GM18526 (cell line): ENCODE measurements around the gene ZCCHC7.

Experiments
- POLR2A ChIP-seq: IDR thresholded peaks from 3 replicates; pipeline ENCODE4 v1.6.1; 2011; ENCODE audit not compliant: insufficient read length; ENCODE audit errors: extremely low read depth

ZCCHC7 gene

DNA sequence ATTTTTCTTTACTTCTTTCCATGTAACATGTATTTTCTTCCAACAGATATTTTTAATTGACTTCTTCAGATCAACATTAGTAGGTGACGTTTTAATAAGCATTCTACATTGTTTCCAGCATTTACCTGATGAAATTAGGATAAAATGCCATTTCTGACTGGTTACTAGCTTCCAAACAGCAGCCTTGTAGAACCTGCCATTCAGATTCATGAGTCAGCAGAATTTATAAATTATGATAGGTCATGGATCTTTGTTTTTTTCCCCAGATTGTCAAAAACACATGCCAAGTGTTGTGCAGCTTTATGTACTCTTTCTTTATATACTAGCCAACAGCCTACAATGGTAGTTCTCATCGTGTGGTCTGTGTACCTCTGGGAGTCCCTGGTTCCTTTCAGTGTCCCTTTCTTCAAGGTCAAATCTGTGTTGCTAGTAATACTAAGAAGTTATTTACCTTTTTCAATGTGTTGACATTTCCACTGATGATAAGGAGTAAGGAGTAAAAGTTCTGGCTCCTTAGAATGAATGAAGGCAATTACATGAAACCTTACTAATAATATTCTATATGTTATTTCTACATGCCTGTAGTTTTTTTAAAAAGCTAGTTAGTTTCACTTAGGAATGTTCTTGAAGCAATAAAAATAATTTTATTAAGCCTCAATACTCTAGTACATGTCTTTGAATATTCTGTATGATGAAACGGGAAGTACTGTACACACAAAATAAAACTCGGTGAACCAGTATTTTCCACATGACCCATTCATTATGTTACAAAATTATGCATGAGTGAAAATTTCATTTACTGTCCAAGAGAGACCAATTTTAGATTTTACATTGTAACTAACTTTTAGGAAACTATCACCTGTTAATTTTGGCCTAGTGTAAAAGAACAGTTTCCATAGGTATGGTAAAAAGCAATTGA is 135.8 kb downstream of the ZCCHC7 start:
- TF ChIP-seq POLR2A, result no peak

- TF ChIP-seq POLR2A, result no peak
These were observed 139.6 kb downstream of the ZCCHC7 start for GRCh38 chr9:37259951-37260350.

GRCh38 chr9:37262410-37262809 is 142.0 kb downstream of the ZCCHC7 start:
- TF ChIP-seq POLR2A, result no peak

GRCh38 chr9:37264539-37264938 is 144.2 kb downstream of the ZCCHC7 start:
- no peak for TF ChIP-seq POLR2A

DNA sequence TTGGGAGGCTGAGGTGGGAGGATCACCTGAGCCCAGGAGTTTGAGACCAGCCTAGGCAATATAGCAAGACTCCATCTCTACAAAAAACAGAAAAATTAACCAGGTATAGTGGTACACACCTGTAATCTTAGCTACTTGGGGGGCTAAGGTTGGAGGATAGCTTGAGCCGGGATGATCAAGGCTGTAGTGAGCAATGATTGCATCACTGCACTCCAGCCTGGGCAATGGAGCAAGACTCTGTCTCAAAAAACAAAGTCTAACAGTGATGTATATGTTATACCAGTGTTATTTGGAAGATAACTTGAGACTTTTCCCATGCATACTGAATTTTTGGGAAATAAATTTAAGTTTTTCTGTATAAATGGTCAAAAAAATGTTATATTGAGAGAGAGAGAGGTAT is 146.3 kb downstream of the ZCCHC7 start:
- no peak for TF ChIP-seq POLR2A

DNA sequence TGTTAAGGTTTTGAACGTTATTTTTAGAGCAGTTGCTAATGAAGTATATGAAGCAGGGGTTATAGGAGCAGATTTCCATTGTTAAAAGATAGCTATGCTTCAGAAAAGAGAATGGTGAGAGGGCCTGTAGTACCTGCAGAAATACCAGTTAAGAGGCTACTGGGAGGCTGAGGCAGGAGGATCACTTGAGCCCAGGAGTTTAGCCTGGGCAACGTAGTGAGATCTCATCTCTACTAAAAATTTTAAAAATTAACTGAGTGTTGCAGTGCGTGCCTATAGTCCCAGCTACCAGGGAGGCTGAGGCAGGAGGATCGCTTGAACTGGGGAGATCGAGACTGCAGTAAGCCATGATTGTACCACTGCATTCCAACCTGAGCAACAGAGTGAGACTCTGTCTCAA is 148.8 kb downstream of the ZCCHC7 start:
- TF ChIP-seq POLR2A, result no peak

- TF ChIP-seq POLR2A, result no peak
These were observed 151.3 kb downstream of the ZCCHC7 start for GRCh38 chr9:37271679-37272078.

GRCh38 chr9:37273595-37273994 is 153.2 kb downstream of the ZCCHC7 start:
- TF ChIP-seq POLR2A, result no peak

DNA sequence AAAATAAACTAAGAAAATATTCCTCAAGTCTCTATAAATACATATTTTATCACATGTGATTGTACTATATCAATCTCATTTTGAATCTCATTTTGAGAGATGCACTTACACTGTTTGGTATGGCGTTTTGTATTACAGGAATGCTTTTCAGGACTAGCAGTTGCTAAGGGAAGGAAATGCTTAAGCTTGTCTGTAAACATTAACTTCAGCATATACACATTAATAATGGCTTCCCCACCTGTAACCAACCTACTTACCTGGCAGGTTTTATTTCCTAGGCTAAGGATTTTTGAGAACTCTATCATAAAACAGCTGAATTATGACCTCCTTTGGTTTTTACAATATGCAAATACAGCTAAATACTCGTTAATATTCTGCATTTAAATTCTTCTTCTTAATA is 161.2 kb downstream of the ZCCHC7 start:
- no peak for TF ChIP-seq POLR2A

DNA sequence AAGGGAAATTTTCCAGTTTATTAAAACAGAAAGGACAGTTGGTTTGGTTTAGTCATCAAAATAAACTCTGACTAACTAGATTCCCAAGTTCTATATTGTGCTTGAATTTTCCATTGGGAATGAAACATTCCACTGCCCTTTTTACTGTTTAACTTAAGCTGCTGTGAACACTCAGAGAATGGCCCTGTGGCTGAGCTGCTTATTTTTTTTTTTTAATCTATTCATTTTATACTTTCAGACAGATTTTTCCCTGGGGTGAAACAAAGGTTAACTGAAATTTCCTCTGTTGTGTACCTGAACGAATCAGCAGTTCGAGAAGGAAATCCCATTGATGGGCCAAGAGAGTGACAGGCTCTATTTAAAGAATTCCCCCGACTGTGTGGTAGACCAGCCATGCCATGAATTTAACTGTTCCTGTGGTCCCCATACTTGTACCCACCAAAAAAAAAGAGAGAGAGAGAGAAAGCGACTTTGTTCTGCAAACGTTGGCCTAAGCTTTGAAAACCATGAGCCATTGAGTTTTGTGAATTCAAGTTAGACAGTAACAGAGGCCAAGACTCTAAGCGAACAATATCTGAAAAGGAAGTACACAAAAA is 163.5 kb downstream of the ZCCHC7 start:
- no peak for TF ChIP-seq POLR2A

DNA sequence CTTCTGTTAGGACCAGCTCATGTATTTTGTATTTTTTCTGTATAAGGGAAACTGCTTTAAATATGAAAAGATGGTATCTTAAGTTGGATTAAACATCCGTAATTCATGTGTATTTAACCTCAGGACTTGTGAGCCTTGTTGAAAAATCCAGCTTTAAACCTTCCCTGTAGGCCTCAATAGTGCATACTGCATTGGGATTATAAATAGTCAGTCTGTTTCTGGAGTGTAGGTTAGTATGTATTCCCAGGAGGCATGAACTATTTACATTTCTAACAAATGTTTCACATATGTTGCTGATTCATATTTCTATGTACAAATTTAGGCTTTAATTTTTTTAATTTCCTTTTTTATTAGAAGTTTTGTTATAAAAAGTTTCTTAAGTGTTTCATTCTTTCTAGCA is 164.3 kb downstream of the ZCCHC7 start:
- no peak for TF ChIP-seq POLR2A

DNA sequence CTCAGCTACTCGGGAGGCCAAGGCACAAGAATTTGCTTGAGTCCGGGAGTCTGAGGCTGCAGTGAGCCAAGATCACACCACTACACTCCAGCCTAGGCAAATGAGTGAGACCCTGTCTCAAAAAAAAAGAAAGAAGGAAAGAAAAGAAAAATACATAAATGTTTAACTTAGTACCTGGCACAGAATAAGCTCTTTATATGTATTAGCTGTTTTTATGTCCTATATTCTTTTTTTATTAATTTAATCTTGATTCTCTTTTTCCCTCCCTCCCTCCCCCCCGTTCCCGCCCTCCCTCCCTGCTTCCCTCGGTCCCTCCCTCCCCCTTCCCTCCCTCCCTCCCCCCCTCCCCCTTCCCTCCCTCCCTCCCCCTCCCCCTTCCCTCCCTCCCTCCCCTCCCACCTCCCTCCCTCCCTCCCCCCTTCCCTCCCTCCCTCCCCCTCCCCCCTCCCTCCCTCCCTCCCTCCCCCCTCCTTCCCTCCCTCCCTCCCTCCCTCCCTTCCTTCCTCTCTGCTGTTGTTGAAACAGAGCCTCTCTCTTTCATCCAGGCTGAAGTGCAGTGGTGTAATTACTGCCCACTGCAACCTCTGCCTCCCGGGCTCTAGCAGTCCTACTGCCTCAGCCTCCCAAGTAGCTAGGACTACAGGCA is 166.3 kb downstream of the ZCCHC7 start:
- TF ChIP-seq POLR2A, result no peak

DNA sequence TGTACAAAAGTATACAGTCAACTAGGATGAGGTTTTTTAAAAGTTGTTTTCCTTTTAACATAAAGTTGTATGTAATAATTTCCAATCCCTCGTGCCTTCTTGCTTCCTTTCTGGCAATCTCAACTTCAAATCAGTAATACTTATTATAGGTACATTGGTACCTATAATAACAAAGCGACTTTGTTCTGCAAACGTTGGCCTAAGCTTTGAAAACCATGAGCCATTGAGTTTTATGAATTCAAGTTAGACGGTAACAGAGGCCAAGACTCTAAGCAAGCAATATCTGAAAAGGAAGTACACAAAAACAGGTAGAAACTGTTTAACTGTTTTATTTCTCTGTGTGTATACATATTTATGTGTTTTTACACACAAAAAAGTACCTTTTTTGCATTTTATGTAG is 166.9 kb downstream of the ZCCHC7 start:
- no peak for TF ChIP-seq POLR2A

GRCh38 chr9:37289631-37290030 is 169.3 kb downstream of the ZCCHC7 start:
- no peak for TF ChIP-seq POLR2A

GRCh38 chr9:37290366-37290939 is 170.1 kb downstream of the ZCCHC7 start:
- no peak for TF ChIP-seq POLR2A

DNA sequence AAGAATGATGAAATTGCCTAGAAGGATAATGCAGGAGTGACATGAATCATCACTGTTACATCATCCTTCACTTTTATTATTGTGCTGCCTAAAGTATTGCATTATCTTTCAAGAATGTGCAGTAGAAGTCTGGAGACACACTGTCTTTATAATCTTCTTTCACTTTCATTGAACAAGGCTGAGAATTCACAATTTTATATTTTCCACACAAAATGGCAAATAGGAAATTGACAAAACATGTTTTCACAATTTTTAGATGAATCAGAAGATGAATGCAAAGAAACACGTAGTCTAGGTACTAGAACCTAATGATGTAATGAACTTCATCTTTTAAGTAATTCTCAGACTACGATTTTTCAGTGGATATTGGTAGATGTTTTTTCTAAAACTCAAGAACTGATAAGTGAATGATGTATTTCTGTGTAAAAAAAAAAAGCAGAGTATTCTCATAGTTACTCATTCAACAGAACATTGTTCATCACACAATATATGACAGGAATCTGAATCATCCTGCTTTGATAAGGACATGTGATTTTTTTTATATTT is 170.6 kb downstream of the ZCCHC7 start:
- no peak for TF ChIP-seq POLR2A

DNA sequence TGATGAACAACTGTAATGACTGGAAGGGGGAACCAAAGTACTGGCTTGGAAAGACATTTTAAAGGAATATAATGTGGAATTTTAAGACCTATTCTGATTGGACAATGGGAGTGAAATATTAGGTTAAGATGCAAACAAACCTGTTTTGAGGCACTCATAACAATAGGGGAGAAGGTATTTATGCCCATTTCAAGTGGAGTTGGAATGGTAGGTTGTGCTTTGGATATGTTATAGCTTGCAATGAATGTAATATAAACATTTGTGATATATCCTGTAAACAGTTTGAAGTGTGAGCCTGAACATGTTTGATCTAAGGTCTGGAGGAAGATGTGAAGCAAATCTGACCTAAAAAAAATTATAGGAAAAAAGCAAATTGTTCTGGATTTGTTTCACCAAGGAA is 172.5 kb downstream of the ZCCHC7 start:
- TF ChIP-seq POLR2A, result no peak
